Caco-2 (cell line): ENCODE data around the gene PGM2. TPM values are rescaled to one million over a fixed set of nuclear protein-coding genes. Genes with fewer than 3 reads are reported as not detected.

Experiments
- BruUV-seq: library from RNA; stranded (reverse); fragments of 400-500 nt; replicated peaks from 2 replicates; lab custom pipeline; 2021; lab: Mats Ljungman, UMichigan
- CTCF ChIA-PET: fragments of 300-600 bp; sonication (Branson Sonifier 250); formaldehyde crosslinking; loops from one replicate; lab custom pipeline; 2022; ENCODE audit warnings: antibody characterized with exemption; lab: Charles Lee
- POLR2A ChIA-PET: fragments of 300-600 bp; sonication (Branson Sonifier 250); formaldehyde crosslinking; loops from one replicate; lab custom pipeline; 2022; ENCODE audit warnings: antibody characterized with exemption; lab: Charles Lee
- DNase-seq, 2 experiments: peaks; one replicate each; pipeline versions ENCODE4 v3.0.0 to v3.0.0-alpha.2; 2020 to 2022
- H3K27me3 ChIP-seq: replicated peaks from 2 replicates; pipeline ENCODE4 v1.6.0; 2011; ENCODE audit warnings: low read length; ENCODE audit not compliant: control insufficient read depth, insufficient read depth
- H3K36me3 ChIP-seq: 2 replicates; pipeline ENCODE4 v1.5.1; 2011; ENCODE audit warnings: low read length; ENCODE audit not compliant: control insufficient read depth, insufficient read depth
- H3K4me1 ChIP-seq: fragments of 250-450 bp; sonication (Bioruptor Pico); 2 replicates; pipeline ENCODE4 v1.5.1; 2020; ENCODE audit warnings: mild to moderate bottlenecking
- H3K4me3 ChIP-seq: 2 replicates; pipeline ENCODE4 v1.5.1; 2011; ENCODE audit warnings: low read depth, mild to moderate bottlenecking, control low read depth, low read length
- H3K9me3 ChIP-seq: fragments of 250-450 bp; sonication (Bioruptor Pico); 2 replicates; pipeline ENCODE4 v1.5.1; 2020; ENCODE audit warnings: mild to moderate bottlenecking, moderate library complexity
- H3K27ac Mint-ChIP-seq: one replicate; pipeline ENCODE4 v1.8.0; 2022; ENCODE audit warnings: mixed read lengths; ENCODE audit not compliant: unreplicated experiment
- H3K27me3 Mint-ChIP-seq: one replicate; pipeline ENCODE4 v1.8.0; 2022; ENCODE audit warnings: mixed read lengths; ENCODE audit not compliant: insufficient read depth, unreplicated experiment
- H3K36me3 Mint-ChIP-seq: one replicate; pipeline ENCODE4 v1.8.0; 2022; ENCODE audit warnings: mild to moderate bottlenecking, mixed read lengths; ENCODE audit not compliant: insufficient read depth, unreplicated experiment
- H3K4me1 Mint-ChIP-seq: one replicate; pipeline ENCODE4 v1.8.0; 2022; ENCODE audit warnings: low read depth, mixed read lengths; ENCODE audit not compliant: unreplicated experiment
- H3K4me3 Mint-ChIP-seq: one replicate; pipeline ENCODE4 v1.8.0; 2022; ENCODE audit warnings: mild to moderate bottlenecking, moderate library complexity, mixed read lengths; ENCODE audit not compliant: unreplicated experiment
- H3K9me3 Mint-ChIP-seq: one replicate; pipeline ENCODE4 v1.8.0; 2022; ENCODE audit warnings: mixed read lengths; ENCODE audit not compliant: unreplicated experiment
- intact Hi-C: fragments of 100-400 bp; cut with micrococcal nuclease; formaldehyde crosslinking; loops from one replicate; pipeline ENCODE4 v1.10.0; 2022; ENCODE audit not compliant: unreplicated experiment
- total RNA-seq: library from RNA; stranded (reverse); gene quantifications from 2 replicates; pipeline ENCODE4 v1.2.3, GENCODE V29; 2022
- TF ChIP-seq, protein P1 (sequence below), 2 experiments: fragments of 200-600 bp in 1 of 2; IDR thresholded peaks; 1 replicate in 1 of 2; 2 replicates in 1 of 2; pipeline versions ENCODE4 v1.5.1 to v1.8.0; 2011 to 2022; ENCODE audit warnings: antibody characterized with exemption in 1 of 2, control low read depth in 1 of 2, inconsistent platforms in 1 of 2, low read depth in 1 of 2, low read length in 1 of 2, mild to moderate bottlenecking in 1 of 2, moderate library complexity in 1 of 2; ENCODE audit not compliant: insufficient read depth in 1 of 2, severe bottlenecking in 1 of 2, unreplicated experiment in 1 of 2

Gene PGM2
- total RNA-seq, 1 experiment from 2014 or later = 33.4 TPM

DNA sequence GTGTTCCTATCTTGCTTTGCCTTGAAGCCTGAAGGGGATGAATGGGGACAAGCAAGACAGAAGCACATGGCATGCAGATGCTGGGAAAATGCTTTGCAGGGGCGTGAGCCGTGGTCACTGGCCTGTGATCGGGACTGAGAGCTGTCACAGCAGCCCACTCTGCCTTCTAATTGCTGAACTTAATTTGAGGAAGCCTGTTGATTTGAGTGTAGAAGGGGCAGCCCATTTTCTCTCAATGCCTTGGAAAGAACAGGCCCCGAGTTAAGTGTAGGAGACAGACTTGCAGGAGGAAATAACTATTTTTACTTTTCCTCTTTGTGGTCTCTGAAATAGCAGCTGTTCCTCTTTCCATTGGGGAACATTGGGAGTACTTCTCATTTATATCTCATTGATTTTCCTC, 38.3 kb downstream of the PGM2 start:
- DNase-seq = no peak
- Histone ChIP-seq H3K4me3 (no peak overlapping the region), H3K27me3 (no peaks in the 10 kb centered on the region), H3K36me3 (0 out of 2 replicates have a peak, but pooled peaks cover 1% of the 10 kb centered on the region), H3K4me1 (no peaks in the 10 kb centered on the region), H3K9me3 (no peaks in the 10 kb centered on the region)
- H3K36me3 Mint-ChIP-seq = peaks cover 24% of the 10 kb centered on the region
- CTCF ChIA-PET = no interaction called here
- no peaks in the 10 kb centered on the region for H3K27me3 Mint-ChIP-seq
- no peak overlapping the region for H3K27ac Mint-ChIP-seq
- BruUV-seq = no TSS peak
- H3K4me1 Mint-ChIP-seq = no peaks in the 10 kb centered on the region
- H3K9me3 Mint-ChIP-seq = no peaks in the 10 kb centered on the region
- no peak overlapping the region for H3K4me3 Mint-ChIP-seq
- POLR2A ChIA-PET = no interaction called here
- intact Hi-C loops = no loop called here
- TF ChIP-seq, protein P1, sequence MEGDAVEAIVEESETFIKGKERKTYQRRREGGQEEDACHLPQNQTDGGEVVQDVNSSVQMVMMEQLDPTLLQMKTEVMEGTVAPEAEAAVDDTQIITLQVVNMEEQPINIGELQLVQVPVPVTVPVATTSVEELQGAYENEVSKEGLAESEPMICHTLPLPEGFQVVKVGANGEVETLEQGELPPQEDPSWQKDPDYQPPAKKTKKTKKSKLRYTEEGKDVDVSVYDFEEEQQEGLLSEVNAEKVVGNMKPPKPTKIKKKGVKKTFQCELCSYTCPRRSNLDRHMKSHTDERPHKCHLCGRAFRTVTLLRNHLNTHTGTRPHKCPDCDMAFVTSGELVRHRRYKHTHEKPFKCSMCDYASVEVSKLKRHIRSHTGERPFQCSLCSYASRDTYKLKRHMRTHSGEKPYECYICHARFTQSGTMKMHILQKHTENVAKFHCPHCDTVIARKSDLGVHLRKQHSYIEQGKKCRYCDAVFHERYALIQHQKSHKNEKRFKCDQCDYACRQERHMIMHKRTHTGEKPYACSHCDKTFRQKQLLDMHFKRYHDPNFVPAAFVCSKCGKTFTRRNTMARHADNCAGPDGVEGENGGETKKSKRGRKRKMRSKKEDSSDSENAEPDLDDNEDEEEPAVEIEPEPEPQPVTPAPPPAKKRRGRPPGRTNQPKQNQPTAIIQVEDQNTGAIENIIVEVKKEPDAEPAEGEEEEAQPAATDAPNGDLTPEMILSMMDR (IDR thresholded peaks at IDR 0.05; ENCODE audit: insufficient read depth in 1 of 2, low read depth in 1 of 2, low read length in 1 of 2, severe bottlenecking in 1 of 2, unreplicated experiment in 1 of 2) = no peak

- no peak overlapping the region for H3K4me3 Mint-ChIP-seq
- POLR2A ChIA-PET = no interaction called here
- H3K4me3 ChIP-seq = no peak overlapping the region
- H3K36me3 Mint-ChIP-seq = peaks cover 24% of the 10 kb centered on the region
- no peaks in the 10 kb centered on the region for H3K4me1 ChIP-seq
- H3K9me3 Mint-ChIP-seq = no peaks in the 10 kb centered on the region
- CTCF ChIA-PET = no interaction called here
- H3K27me3 ChIP-seq = no peaks in the 10 kb centered on the region
- H3K4me1 Mint-ChIP-seq = no peaks in the 10 kb centered on the region
- no peak overlapping the region for H3K27ac Mint-ChIP-seq
- TF ChIP-seq, protein P1 (IDR thresholded peaks at IDR 0.05; ENCODE audit: insufficient read depth in 1 of 2, low read depth in 1 of 2, low read length in 1 of 2, severe bottlenecking in 1 of 2, unreplicated experiment in 1 of 2) = no peak
- no peaks in the 10 kb centered on the region for H3K9me3 ChIP-seq
- H3K36me3 ChIP-seq = 0 out of 2 replicates have a peak, but pooled peaks cover 1% of the 10 kb centered on the region
- DNase-seq = no peak
- no peaks in the 10 kb centered on the region for H3K27me3 Mint-ChIP-seq
- intact Hi-C loops = no loop called here
- no TSS peak for BruUV-seq
Measured at GRCh38 chr4:37865450-37865849, 39.0 kb downstream of the PGM2 start.

GRCh38 chr4:37867102-37867501, 40.6 kb downstream of the PGM2 start:
- Mint-ChIP-seq H3K27me3 (no peaks in the 10 kb centered on the region), H3K27ac (no peak overlapping the region), H3K9me3 (no peaks in the 10 kb centered on the region), H3K4me3 (no peak overlapping the region), H3K4me1 (no peaks in the 10 kb centered on the region), H3K36me3 (peaks cover 13% of the 10 kb centered on the region)
- Histone ChIP-seq H3K4me3 (no peak overlapping the region), H3K9me3 (no peaks in the 10 kb centered on the region), H3K27me3 (no peaks in the 10 kb centered on the region), H3K36me3 (0 out of 2 replicates have a peak, but pooled peaks cover 1% of the 10 kb centered on the region), H3K4me1 (no peaks in the 10 kb centered on the region)
- no peak for DNase-seq
- POLR2A ChIA-PET = no interaction called here
- intact Hi-C loops = no loop called here
- CTCF ChIA-PET = no interaction called here
- TF ChIP-seq, protein P1 (IDR thresholded peaks at IDR 0.05; ENCODE audit: insufficient read depth in 1 of 2, low read depth in 1 of 2, low read length in 1 of 2, severe bottlenecking in 1 of 2, unreplicated experiment in 1 of 2) = no peak
- BruUV-seq = no TSS peak
